Measurements from ENCODE around the gene MYO16.

Gene MYO16

DNA sequence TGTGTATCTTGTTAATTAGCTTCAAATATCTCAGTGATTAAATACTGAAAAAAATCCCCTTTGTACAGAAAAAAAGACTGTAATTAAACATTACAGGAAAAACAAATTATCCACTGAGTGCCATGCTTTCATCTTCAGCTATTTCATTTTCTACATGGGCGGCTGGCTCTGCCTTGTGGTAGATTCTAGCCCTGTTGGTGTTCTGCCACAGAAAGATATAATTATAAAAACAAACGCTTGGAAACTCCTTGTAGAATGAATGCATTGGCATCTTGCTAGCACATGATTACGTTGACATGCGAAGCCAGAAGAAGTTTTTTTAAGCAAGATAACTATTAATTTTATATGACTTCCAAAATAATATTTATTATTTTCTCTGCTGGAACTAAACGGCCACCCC is 496.8 kb downstream of the MYO16 start:
- DNase-seq (ENCODE audit: low read depth in 2 of 2), result no peak

DNA sequence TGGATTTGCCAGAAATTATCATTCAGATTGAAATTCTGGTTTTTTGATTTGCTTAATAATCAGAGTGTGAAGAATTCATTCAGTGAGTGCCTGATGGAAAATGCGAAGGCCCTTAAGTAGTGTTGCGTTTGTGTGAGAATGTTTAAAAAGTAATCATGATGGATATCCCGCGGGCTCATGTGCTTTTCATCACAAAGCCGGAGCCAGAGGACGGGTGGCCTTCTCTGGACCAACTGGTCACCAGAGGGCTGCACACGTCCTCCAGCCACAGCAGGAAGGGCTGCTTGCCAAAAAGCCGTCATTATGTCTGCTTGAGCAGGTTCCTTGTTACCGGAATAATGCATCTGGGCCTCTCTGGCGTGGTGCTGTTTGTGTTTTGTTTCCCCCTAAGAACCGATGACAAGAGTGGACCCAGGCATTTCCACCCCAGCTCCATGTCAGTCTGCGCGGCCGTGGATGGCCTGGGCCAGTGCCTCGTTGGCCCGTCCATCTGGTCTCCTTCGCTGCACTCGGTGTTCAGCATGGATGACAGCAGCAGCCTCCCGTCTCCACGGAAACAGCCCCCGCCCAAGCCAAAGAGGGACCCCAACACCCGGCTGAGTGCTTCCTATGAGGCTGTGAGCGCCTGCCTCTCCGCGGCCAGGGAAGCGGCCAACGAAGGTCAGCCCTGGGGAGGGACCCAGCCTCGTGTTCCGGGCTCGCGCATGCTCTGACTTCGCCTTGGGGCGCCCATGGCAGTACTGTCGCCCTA is 497.7 kb downstream of the MYO16 start:
- no peak for DNase-seq (ENCODE audit: low read depth in 2 of 2)

DNA sequence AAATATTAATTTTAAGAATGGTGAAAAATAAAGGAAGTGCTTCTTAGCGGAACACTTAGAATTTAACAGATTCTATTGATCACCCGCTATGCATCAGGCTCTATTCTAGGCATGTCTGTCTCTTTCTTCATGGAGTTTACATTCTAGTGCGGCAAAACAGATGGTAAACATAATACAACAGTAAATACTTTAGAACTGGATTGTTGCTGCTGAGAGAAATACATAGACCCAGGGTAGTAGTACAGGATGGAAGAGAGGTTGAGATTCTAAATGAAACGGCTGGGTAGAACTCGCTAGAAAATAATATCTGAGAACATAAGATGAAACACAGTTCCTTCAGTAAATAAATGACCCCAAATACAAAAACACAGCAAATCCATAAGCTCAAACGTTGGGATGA is 498.7 kb downstream of the MYO16 start:
- DNase-seq (ENCODE audit: low read depth in 2 of 2), result no peak

DNA sequence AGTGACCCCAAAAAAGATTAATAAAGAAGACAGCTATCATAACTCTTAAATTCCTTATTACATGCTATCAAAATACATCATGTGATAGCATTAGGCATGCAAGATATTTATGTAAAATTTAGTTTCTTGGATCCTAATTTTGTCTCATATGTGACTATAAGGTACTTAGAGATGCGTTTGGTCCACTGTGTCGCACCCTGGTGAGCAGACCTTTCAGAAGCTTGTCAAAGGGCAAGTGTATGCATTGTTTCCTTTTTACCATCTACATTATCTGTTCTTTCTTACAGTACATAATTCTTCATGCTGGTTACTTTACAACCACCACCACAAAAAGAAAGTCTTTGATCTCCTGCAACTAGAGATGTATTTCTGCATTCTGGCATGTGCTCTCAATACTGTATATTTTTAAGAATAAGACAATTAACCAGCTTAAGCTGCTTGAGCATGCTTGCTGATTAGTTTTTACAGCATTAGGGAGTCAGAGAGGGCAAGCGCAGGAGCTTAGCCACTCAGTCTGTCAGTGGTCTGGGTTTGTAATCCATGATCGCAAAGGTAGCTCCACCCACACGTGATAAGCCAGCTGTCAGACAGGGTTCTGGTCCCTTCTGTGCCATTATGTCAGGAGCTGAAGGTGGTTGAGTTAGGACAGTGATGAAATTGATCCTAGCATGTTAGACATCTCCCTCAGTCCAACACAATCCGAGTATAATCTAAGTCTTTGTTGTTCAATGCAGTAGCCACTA is 500.9 kb downstream of the MYO16 start:
- DNase-seq (ENCODE audit: low read depth in 2 of 2), result no peak

DNA sequence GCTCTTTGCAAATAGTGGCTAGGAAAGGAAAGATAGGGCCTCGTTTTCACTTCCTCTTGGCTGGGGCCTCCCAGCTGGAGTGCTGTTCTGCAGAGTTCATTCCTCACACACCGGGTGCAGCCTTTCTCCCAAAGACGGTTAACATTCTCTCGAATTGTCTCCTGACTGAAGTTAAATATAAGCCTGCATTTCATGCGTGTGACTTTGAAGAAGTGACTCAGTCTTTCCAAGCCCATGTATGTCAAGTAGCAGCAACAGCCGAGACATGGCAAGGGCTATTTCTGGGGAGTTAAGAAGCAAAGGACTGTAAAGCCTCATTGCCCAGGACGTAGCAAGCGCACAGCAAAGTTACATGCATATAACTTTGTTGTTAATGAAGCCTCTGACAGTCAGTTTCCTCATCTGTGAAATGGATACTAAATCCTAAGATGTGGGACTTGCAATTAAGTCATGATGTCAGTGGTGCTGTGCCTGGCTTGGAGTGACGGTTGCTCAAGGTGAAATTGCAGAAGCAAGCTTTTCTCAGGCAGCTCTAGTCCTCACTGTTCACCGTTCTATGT is 502.4 kb downstream of the MYO16 start:
- DNase-seq (ENCODE audit: low read depth in 2 of 2), result no peak

DNA sequence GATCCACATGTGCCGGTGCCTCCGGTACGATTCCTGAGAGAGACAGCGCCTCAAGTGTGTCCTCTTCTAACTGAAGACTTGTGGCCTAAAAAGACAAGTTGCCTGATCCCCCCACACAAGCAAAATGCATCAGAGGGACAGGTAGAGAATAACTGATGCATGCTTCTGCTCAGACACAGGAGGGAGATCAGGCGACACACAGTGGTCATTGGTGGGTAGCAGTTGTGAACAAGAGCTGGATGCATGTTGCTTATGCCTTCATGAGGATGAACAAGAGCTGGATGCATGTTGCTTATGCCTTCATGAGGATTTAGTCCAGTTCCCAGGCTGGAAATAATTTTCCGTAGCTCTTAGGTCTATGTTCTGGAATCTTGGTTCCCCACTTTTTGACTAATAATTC is 505.6 kb downstream of the MYO16 start:
- DNase-seq (ENCODE audit: low read depth in 2 of 2), result no peak

DNA sequence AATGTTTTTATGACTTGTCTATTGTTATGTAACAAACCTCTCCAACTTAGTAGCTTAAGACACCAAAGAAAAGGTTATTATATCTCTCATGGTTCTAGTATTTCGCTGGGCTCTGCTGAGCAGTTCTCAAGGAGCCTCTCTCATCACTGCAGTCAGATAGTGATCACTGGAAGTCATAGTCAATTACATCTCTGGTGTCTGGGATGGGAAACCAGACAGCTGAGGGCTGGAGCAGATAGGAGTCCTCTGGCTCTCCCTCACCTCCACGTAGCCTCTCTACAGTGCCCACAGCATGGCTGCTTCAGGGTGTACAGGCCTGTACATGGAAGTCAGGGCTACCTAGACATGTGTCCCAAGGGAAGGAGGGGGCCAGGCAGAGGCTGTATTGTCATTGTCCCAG is 507.5 kb downstream of the MYO16 start:
- no peak for DNase-seq (ENCODE audit: low read depth in 2 of 2)

DNA sequence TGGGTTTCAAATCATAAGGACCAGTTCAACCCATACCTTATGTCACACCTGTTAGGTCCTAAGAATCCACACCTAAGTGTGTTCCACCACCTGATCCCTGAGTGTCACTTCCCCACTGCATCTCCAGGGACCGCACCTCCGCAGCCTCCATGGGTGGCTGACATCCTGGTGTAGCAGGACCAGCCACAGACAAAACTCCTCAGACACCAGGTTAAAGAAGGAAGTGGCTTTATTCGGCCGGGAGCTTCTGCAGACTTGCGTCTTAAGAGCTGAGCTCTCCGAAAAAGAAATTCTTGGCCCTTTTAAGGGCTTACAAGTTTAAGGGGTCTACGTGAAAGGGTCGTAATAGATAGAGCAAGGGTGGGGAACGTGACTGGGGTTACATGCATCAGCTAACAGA is 509.9 kb downstream of the MYO16 start:
- DNase-seq (ENCODE audit: low read depth in 2 of 2), result no peak

DNA sequence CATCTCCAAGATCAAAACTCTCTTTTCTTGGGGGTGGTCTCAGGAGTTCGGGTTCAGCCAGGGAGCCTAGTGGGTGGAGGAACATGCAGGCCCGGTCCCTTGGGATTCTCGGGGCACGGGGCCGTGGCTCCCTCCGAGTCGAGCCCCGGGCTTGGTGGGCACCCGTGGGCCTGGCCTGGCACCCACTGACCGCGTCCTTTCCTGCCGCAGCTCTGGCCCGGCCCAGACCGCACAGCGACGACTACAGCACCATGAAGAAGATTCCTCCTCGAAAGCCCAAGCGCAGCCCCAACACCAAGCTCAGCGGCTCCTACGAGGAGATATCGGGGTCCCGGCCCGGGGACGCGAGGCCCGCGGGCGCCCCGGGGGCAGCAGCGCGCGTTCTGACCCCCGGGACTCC is 510.6 kb downstream of the MYO16 start:
- no peak for DNase-seq (ENCODE audit: low read depth in 2 of 2)

DNA sequence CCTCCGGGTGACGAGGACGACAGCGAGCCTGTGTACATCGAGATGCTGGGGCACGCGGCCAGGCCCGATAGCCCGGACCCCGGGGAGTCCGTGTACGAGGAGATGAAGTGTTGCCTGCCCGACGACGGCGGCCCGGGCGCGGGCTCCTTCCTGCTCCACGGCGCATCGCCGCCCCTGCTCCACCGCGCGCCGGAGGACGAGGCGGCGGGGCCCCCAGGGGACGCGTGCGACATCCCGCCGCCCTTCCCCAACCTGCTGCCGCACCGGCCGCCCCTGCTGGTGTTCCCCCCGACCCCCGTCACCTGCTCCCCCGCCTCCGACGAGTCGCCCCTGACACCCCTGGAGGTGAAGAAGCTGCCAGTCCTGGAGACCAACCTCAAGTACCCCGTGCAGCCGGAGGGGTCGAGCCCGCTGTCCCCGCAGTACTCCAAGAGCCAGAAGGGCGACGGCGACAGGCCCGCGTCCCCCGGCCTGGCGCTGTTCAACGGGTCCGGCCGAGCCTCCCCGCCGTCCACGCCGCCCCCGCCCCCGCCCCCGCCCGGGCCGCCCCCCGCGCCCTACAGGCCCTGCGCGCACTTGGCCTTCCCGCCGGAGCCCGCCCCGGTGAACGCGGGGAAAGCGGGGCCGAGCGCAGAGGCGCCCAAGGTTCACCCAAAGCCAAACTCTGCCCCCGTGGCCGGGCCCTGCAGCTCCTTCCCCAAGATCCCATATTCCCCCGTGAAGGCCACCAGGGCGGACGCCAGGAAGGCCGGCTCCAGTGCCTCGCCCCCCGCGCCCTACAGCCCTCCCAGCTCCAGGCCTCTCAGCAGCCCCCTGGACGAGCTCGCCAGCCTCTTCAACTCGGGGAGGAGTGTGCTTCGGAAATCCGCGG is 511.3 kb downstream of the MYO16 start:
- DNase-seq (ENCODE audit: low read depth in 2 of 2), result no peak

DNA sequence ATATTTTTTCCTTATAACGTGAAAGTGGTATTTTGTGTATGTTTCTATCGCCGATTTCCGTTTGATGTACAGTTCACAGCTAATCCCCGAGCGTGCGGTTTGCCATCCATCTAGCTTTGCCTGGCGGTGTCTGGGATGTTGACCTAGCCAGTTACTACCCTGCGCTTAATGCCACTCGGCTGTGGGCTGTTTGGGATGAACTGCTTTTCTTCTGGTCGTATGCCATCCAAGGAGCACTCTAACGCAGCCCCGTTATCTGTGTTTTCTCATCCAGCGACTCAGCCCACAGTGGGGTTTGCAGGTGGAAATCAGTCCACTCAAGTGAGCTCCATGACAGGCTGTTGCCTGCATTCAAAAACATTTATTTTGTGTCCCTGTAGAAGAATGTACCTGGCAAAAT is 512.3 kb downstream of the MYO16 start:
- no peak for DNase-seq (ENCODE audit: low read depth in 2 of 2)

DNA sequence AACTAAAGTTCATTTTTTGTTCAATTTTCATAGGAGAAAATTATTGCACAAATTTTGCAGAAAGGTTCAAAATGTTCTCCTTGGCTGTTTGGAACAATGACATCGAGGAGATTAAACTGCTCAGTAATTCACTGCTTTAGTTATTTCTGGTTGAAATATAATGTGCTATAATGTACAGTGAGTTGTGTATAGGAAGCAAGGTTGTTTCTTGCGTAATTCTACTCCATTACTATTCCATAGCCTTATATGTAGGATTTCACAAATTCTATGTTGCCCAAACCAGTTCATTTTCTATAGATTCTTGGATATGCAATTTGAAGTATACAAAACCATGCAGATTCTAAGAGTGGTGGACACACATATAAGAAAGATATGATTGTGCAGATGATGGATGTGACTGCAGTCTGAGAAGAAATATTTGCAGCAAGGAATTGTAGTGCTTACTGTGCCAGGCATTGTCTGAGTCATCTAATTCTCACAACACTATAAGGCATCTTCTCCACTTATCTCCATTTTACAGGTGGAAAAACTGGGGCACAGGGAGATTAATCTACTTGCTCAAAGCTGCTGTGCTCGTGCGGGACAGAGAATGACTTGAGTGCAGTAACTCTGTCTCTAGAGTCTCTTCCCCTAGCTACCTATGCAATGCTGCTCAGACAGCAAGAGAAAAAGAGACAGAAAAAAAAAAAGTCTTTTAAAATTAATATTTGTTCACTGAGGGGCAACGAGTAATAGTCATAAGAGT is 515.5 kb downstream of the MYO16 start:
- no peak for DNase-seq (ENCODE audit: low read depth in 2 of 2)

DNA sequence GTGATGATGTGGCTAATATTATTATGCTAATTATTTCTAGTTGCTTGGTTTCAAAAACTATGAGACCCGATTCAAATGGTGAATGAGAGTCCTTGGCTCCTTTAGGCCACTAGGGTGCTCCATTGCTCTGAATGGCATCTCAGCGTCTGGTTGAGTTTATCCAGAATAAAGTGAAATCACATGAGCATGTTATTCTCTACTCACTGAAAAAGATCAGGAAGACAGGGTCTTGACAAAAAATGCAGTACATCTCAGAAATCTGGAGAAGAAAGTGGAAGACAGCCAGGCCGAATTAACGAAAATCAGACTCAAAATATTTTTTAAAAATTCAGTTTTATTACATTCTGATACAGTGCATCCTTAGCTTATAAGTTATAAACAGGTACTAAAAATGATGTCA is 516.2 kb downstream of the MYO16 start:
- no peak for DNase-seq (ENCODE audit: low read depth in 2 of 2)

DNA sequence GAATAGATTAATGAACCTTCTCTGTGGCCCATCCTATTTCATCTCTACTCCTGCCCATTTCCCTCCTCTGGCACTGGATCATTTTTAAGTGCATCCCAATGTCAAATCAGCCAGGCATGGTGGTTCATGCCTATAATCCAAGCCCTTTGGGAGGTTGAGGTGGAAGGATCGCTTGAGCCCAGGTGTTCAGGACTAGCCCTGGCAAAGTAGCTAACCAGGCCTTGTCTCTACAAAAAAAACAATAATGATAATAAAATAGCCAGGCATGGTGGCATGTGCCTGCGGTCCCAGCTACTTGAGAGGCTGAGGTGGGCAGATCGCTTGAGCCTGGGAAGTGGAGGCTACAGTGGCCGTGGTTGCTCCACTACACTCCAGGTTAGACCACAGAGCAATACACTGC is 517.0 kb downstream of the MYO16 start:
- no peak for DNase-seq (ENCODE audit: low read depth in 2 of 2)

DNA sequence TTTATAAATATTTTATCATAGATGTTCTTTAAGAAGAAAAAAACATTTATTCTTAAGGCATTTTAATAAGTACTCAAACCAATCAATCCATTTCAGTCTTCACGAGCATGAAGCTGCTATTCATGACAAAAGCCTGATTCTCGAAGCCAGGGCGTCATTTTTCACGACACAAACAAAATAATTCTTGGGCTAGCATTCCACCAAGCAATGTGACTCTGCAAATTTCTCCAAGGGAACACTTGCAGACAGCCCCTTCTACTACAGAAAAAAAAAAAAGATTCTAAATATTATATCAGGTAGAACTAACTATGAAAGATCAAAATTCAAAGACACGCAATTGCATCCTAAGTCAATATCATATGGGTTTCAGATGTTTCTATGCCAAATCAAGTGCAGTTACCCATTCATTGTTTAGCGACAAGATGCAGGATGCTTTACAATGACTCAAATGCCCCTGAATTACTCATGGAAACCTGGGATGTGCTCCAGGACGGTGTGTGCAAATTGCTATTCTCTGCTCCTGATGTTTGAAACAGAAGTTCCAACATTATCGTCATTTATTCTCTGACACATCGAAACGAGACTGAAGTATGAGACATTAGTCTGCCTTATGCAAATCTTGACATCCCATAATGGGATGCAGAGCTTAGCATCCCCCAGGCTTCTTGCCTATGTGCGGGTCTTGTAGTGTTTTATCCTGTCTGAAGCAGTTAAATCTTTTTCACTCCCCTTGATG is 517.7 kb downstream of the MYO16 start:
- no peak for DNase-seq (ENCODE audit: low read depth in 2 of 2)

DNA sequence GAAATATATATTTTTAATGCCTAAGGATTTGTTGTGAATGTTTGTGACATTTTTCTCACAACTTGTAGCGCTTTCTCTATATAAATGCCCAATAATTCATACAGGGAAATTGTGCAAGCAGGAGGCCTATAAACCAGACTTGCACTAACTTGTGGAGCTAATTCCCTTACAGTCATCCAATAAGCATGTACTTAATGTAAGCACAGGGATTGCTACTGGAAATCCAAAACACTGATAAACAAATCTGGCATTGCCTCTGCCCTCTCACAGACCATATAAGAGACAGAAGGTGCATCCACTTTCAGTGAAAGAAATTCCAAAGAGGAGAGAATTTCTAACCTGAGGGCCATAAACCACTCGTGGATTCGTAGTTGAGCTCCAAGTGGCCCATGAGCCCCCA is 518.8 kb downstream of the MYO16 start:
- DNase-seq (ENCODE audit: low read depth in 2 of 2), result no peak

DNA sequence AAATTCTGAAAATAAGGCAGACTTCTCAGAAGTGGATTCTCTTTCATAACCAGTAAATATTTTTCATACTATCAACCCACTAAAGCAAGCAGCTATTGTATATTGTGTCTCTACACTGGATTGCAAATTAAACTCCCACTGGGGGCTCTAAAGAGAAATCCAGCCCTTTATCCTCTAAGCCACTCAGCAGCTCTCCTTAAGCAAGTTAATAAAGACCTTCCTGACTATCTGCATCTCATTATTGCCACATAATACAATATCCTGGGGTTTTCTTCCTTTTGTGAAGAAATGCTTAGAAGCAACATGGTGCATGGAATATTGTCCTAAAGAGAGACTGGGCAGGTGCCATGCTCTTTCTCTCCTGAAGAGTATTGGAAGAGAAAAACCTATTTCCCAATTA is 521.3 kb downstream of the MYO16 start:
- DNase-seq (ENCODE audit: low read depth in 2 of 2), result no peak

DNA sequence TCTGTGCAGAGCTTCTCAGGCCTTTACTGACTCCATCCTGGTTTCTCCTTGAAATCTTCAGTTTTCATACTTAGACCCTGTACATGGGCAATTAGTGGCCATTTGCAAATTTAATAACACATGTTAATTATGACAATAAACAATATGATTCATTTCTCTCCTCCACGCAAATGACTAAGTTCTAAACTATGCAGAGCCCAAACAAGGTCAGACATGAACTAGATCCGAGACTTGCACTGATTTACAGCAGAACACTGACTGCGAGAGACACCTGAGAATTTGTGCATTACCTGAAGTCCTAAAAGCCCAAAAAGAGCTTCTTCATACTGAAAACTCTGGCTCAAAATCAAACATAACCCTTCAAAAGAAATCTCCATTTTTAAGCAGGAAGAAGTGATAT is 521.8 kb downstream of the MYO16 start:
- no peak for DNase-seq (ENCODE audit: low read depth in 2 of 2)

DNA sequence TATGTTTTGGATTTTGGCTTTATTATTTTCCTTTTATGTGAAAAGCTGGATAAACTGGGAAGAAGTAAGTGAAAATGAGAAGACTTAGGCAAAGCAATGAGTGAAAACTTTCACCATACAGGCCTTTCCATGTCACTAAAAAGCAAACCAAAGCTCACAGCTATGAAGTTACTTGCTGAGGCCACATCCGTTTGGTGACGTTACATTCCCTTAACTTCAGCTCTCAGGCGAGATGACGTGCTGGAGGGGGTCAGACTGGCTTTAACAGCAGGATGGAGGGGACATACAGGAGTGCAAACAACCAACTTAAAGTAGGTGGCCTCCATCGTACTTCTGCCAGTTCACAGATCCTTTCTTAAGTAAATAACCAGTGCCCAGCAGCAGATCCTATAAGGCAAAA is 522.3 kb downstream of the MYO16 start:
- no peak for DNase-seq (ENCODE audit: low read depth in 2 of 2)

DNA sequence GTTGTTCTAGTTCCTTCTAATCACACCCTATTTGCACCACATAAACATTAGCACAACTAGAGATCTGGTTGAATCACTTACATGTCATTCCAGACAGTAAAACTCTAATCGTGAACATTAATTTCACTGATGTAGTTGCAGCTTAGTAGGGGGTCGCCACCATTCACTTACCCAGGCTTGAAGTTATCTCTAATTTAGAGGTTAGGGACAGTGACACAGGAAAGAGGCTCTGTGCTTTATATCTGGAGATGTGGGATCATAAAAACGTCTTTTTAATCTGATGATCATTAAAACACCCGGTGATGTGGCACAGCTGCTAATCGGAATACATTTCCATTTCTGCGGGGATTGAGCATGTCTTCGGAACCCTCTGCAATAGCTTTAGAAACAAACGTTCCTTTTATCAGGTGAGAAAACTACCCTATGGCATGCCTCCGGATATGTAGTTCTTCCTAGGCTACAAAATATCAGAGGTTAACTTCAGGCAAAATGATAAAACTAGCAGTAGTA is 523.0 kb downstream of the MYO16 start:
- DNase-seq (ENCODE audit: low read depth in 2 of 2), result no peak

DNA sequence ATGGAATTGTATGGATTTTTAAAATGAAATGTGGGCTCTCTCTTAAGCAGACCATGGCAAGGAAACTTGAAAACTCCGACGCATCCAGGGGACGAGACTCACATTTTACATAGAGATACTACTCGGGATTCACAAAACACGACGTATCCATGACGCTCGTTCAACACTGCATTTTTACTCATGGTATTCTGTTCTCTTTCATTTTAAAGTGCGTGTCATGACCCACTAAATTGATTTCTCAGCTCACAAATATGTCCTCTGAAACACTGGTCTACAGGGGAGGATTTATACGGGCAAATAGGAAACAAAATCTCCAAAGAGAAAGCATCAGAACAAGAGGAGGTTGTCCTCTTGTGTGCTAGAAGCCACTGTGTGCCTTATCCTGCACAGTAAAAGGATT is 523.5 kb downstream of the MYO16 start:
- no peak for DNase-seq (ENCODE audit: low read depth in 2 of 2)

All from stimulated activated CD8-positive, alpha-beta memory T cell treated with anti-CD3 and anti-CD28 coated beads, Interleukin-2, amount 100 ng/mL, for 1 hour (primary cell).